Daoy (cell line): ENCODE measurements around the gene SUFU. TPM values are rescaled to one million over a fixed set of nuclear protein-coding genes. Genes with fewer than 3 reads are reported as not detected.

Experiments used
- DNase-seq: peaks from one replicate; pipeline ENCODE4 v3.0.0-alpha.2; 2015; ENCODE audit warnings: low read depth
- total RNA-seq: library from RNA; depleted of rRNA; stranded (reverse); fragments of >200 nt; shearing (Covaris generic); gene quantifications from 2 replicates; pipeline ENCODE4 v1.2.3, GENCODE V29; 2014

Gene SUFU
- total RNA-seq, 1 experiment from 2014 or later = 0.40 TPM

- DNase-seq = no peak
These were observed 114.0 kb downstream of the SUFU start for GRCh38 chr10:102617816-102618215.

- DNase-seq = no peak
These were observed 115.7 kb downstream of the SUFU start for GRCh38 chr10:102619281-102619981.

- no peak for DNase-seq
These were observed 116.4 kb downstream of the SUFU start for GRCh38 chr10:102620138-102620590.

GRCh38 chr10:102620591-102621442 lies 117.0 kb downstream of the SUFU start:
- DNase-seq = no peak

- DNase-seq = no peak
These were observed 117.9 kb downstream of the SUFU start for GRCh38 chr10:102621443-102622325.

GRCh38 chr10:102624094-102624493 lies 120.3 kb downstream of the SUFU start:
- no peak for DNase-seq

- DNase-seq = no peak
These were observed 121.2 kb downstream of the SUFU start for GRCh38 chr10:102624751-102625645.

- no peak for DNase-seq
These were observed 122.4 kb downstream of the SUFU start for GRCh38 chr10:102626026-102626685.

GRCh38 chr10:102627291-102627735 lies 123.5 kb downstream of the SUFU start:
- DNase-seq = no peak

- peak; percentile 87 for DNase-seq
These were observed 124.0 kb downstream of the SUFU start for GRCh38 chr10:102627736-102628293.

GRCh38 chr10:102628451-102628911 lies 124.7 kb downstream of the SUFU start:
- DNase-seq = peak; percentile 73

- DNase-seq = peak; percentile 86
These were observed 126.2 kb downstream of the SUFU start for GRCh38 chr10:102629661-102630614.

GRCh38 chr10:102630663-102631062 lies 126.9 kb downstream of the SUFU start:
- no peak for DNase-seq

- no peak for DNase-seq
These were observed 128.0 kb downstream of the SUFU start for GRCh38 chr10:102631525-102632393.

GRCh38 chr10:102632394-102633111 lies 128.8 kb downstream of the SUFU start:
- DNase-seq = no peak

- DNase-seq = peak; percentile 57
These were observed 129.5 kb downstream of the SUFU start for GRCh38 chr10:102633287-102633686.

GRCh38 chr10:102633848-102634247 lies 130.1 kb downstream of the SUFU start:
- no peak for DNase-seq
